Measurements from ENCODE around the gene MYO16. TPM values are rescaled to one million over a fixed set of nuclear protein-coding genes. Genes with fewer than 3 reads are reported as not detected.

Gene MYO16
- total and polyA plus RNA-seq, 3 experiments from 2014 or later = 0.15 to 0.38 TPM; not detected in 1

- Mint-ChIP-seq H3K9me3 (peaks cover 0 to 6% (median 0%) of the 10 kb centered on the region in 5 donors), H3K27me3 (peaks cover 0 to 2% of the 10 kb centered on the region in 2 donors), H3K36me3 (no peaks in the 10 kb centered on the region), H3K4me1 (no peaks in the 10 kb centered on the region), H3K4me3 (no peak overlapping the region), H3K27ac (no peak overlapping the region)
- no peak for DNase-seq
- H3K4me1 ChIP-seq (ENCODE audit: insufficient read depth, low read length) = no peaks in the 10 kb centered on the region
- POLR2A ChIA-PET = no interaction called here
- CTCF ChIA-PET = no interaction called here
- no peaks in the 10 kb centered on the region for H3K36me3 ChIP-seq (ENCODE audit: insufficient read depth, low read length)
- H3K9me3 ChIP-seq (ENCODE audit: low read length) = no peaks in the 10 kb centered on the region
- H3K27ac ChIP-seq (ENCODE audit: low read depth, low read length) = no peak overlapping the region
- H3K4me3 ChIP-seq (ENCODE audit: low read length) = no peak overlapping the region
- H3K27me3 ChIP-seq (ENCODE audit: insufficient read depth, low read length, poor library complexity, severe bottlenecking) = no peaks in the 10 kb centered on the region
These were observed 536.0 kb downstream of the MYO16 start for GRCh38 chr13:109165417-109165904.

DNA sequence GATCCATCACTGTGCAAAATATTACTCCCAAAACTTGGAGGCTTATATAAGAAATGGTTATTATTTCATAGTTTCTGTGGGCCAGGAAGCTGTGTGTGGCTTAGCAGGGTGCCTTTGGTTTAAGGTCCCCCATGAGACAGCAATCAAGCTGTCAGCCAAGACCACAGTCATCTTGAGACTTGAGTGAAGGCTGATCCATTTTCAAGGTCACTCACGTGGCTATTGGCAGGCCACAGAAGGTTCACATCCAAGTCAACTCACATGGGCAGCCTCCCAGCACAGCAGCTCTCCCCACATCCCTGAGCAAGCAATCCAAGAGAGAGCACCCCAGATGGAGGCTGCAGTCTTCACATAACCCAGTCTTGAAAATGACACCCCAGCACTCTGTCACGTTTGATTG is 537.4 kb downstream of the MYO16 start:
- H3K36me3 ChIP-seq (ENCODE audit: insufficient read depth, low read length) = no peaks in the 10 kb centered on the region
- Mint-ChIP-seq H3K4me1 (no peaks in the 10 kb centered on the region), H3K4me3 (no peak overlapping the region), H3K9me3 (peaks cover 0 to 3% (median 0%) of the 10 kb centered on the region in 5 donors), H3K36me3 (no peaks in the 10 kb centered on the region), H3K27ac (no peak overlapping the region), H3K27me3 (peaks cover 0 to 2% of the 10 kb centered on the region in 2 donors)
- no peaks in the 10 kb centered on the region for H3K4me1 ChIP-seq (ENCODE audit: insufficient read depth, low read length)
- H3K9me3 ChIP-seq (ENCODE audit: low read length) = no peaks in the 10 kb centered on the region
- H3K27me3 ChIP-seq (ENCODE audit: insufficient read depth, low read length, poor library complexity, severe bottlenecking) = no peaks in the 10 kb centered on the region
- no peak overlapping the region for H3K4me3 ChIP-seq (ENCODE audit: low read length)
- no peak overlapping the region for H3K27ac ChIP-seq (ENCODE audit: low read depth, low read length)
- CTCF ChIA-PET = no interaction called here
- POLR2A ChIA-PET = no interaction called here
- no peak for DNase-seq

GRCh38 chr13:109172136-109172535 is 542.7 kb downstream of the MYO16 start:
- no peak overlapping the region for H3K27ac Mint-ChIP-seq
- Histone ChIP-seq H3K4me1 (ENCODE audit: insufficient read depth, low read length) (no peaks in the 10 kb centered on the region), H3K27me3 (ENCODE audit: insufficient read depth, low read length, poor library complexity, severe bottlenecking) (no peaks in the 10 kb centered on the region), H3K9me3 (ENCODE audit: low read length) (no peaks in the 10 kb centered on the region), H3K27ac (ENCODE audit: low read depth, low read length) (no peak overlapping the region), H3K4me3 (ENCODE audit: low read length) (no peak overlapping the region), H3K36me3 (ENCODE audit: insufficient read depth, low read length) (no peaks in the 10 kb centered on the region)
- no peak overlapping the region for H3K4me3 Mint-ChIP-seq
- peaks cover 0 to 1% (median 0%) of the 10 kb centered on the region in 5 donors for H3K9me3 Mint-ChIP-seq
- ChIA-PET POLR2A (no interaction called here), CTCF (no interaction called here)
- H3K27me3 Mint-ChIP-seq = no peaks in the 10 kb centered on the region
- H3K4me1 Mint-ChIP-seq = no peaks in the 10 kb centered on the region
- no peak for DNase-seq
- no peaks in the 10 kb centered on the region for H3K36me3 Mint-ChIP-seq

GRCh38 chr13:109175666-109176065 is 546.3 kb downstream of the MYO16 start:
- H3K27me3 ChIP-seq (ENCODE audit: insufficient read depth, low read length, poor library complexity, severe bottlenecking) = no peaks in the 10 kb centered on the region
- no peaks in the 10 kb centered on the region for H3K36me3 Mint-ChIP-seq
- ChIA-PET CTCF (no interaction called here), POLR2A (no interaction called here)
- H3K4me3 ChIP-seq (ENCODE audit: low read length) = no peak overlapping the region
- no peaks in the 10 kb centered on the region for H3K27me3 Mint-ChIP-seq
- H3K9me3 ChIP-seq (ENCODE audit: low read length) = no peaks in the 10 kb centered on the region
- no peaks in the 10 kb centered on the region for H3K4me1 ChIP-seq (ENCODE audit: insufficient read depth, low read length)
- no peaks in the 10 kb centered on the region for H3K4me1 Mint-ChIP-seq
- H3K27ac ChIP-seq (ENCODE audit: low read depth, low read length) = no peak overlapping the region
- DNase-seq = no peak
- H3K36me3 ChIP-seq (ENCODE audit: insufficient read depth, low read length) = no peaks in the 10 kb centered on the region
- no peak overlapping the region for H3K27ac Mint-ChIP-seq
- no peak overlapping the region for H3K4me3 Mint-ChIP-seq
- H3K9me3 Mint-ChIP-seq = peaks cover 0 to 3% (median 0%) of the 10 kb centered on the region in 5 donors

GRCh38 chr13:109180905-109181425 is 551.6 kb downstream of the MYO16 start:
- ChIA-PET POLR2A (no interaction called here), CTCF (no interaction called here)
- no peak for DNase-seq
- no peaks in the 10 kb centered on the region for H3K9me3 ChIP-seq (ENCODE audit: low read length)
- H3K4me1 Mint-ChIP-seq = no peaks in the 10 kb centered on the region
- no peak overlapping the region for H3K27ac ChIP-seq (ENCODE audit: low read depth, low read length)
- no peaks in the 10 kb centered on the region for H3K36me3 ChIP-seq (ENCODE audit: insufficient read depth, low read length)
- no peak overlapping the region for H3K4me3 Mint-ChIP-seq
- H3K9me3 Mint-ChIP-seq = peaks cover 0 to 3% (median 3%) of the 10 kb centered on the region in 5 donors
- no peaks in the 10 kb centered on the region for H3K27me3 ChIP-seq (ENCODE audit: insufficient read depth, low read length, poor library complexity, severe bottlenecking)
- H3K4me1 ChIP-seq (ENCODE audit: insufficient read depth, low read length) = no peaks in the 10 kb centered on the region
- no peak overlapping the region for H3K4me3 ChIP-seq (ENCODE audit: low read length)
- H3K27me3 Mint-ChIP-seq = no peaks in the 10 kb centered on the region
- no peak overlapping the region for H3K27ac Mint-ChIP-seq
- no peaks in the 10 kb centered on the region for H3K36me3 Mint-ChIP-seq

DNA sequence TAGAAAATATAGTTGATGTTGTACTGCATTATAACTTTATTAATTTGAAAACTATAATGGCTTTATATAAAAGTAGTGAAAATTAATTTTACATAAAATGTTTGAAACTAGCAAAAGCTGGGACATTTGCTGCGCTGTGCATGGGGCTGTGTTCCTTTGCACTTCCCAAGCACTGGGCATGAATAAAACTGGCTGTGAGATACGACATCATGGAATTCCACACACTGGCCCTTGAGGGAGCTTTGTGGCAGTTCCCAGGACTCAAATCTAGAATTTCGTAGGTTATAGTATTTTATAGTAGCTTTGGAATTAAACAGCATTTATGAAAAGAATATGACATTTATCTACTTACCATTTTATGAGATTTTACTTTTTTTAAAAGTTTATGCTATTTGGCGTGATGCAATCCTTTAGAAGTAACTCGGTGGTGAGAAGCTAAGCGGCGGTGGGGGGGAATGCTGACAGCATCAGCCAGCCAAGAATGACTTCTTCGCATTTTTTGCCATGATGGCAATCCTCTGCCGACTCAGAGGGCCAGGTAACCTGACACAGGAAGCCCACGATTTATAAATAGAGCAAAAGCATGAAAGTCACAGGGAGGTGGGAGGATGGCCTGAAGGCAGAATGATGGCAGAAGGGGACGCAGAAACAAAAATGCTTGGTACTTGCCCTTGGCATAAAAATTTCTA is 553.5 kb downstream of the MYO16 start:
- POLR2A ChIA-PET = no interaction called here
- Mint-ChIP-seq H3K27ac (no peak overlapping the region), H3K9me3 (peaks cover 0 to 3% (median 0%) of the 10 kb centered on the region in 5 donors), H3K4me3 (no peak overlapping the region), H3K27me3 (no peaks in the 10 kb centered on the region), H3K36me3 (no peaks in the 10 kb centered on the region), H3K4me1 (no peaks in the 10 kb centered on the region)
- no peaks in the 10 kb centered on the region for H3K36me3 ChIP-seq (ENCODE audit: insufficient read depth, low read length)
- no peaks in the 10 kb centered on the region for H3K27me3 ChIP-seq (ENCODE audit: insufficient read depth, low read length, poor library complexity, severe bottlenecking)
- no peak overlapping the region for H3K27ac ChIP-seq (ENCODE audit: low read depth, low read length)
- no peak overlapping the region for H3K4me3 ChIP-seq (ENCODE audit: low read length)
- CTCF ChIA-PET = no interaction called here
- no peaks in the 10 kb centered on the region for H3K9me3 ChIP-seq (ENCODE audit: low read length)
- no peaks in the 10 kb centered on the region for H3K4me1 ChIP-seq (ENCODE audit: insufficient read depth, low read length)
- DNase-seq = no peak

GRCh38 chr13:109191413-109191812 is 562.0 kb downstream of the MYO16 start:
- Histone ChIP-seq H3K36me3 (ENCODE audit: insufficient read depth, low read length) (no peaks in the 10 kb centered on the region), H3K9me3 (ENCODE audit: low read length) (no peaks in the 10 kb centered on the region), H3K4me3 (ENCODE audit: low read length) (no peak overlapping the region), H3K27ac (ENCODE audit: low read depth, low read length) (no peak overlapping the region), H3K27me3 (ENCODE audit: insufficient read depth, low read length, poor library complexity, severe bottlenecking) (no peaks in the 10 kb centered on the region), H3K4me1 (ENCODE audit: insufficient read depth, low read length) (no peaks in the 10 kb centered on the region)
- H3K36me3 Mint-ChIP-seq = peaks cover 0 to 2% (median 0%) of the 10 kb centered on the region in 3 donors
- H3K27ac Mint-ChIP-seq = no peak overlapping the region
- H3K4me3 Mint-ChIP-seq = no peak overlapping the region
- H3K27me3 Mint-ChIP-seq = no peaks in the 10 kb centered on the region
- ChIA-PET CTCF (no interaction called here), POLR2A (no interaction called here)
- peaks cover 0 to 3% (median 0%) of the 10 kb centered on the region in 5 donors for H3K9me3 Mint-ChIP-seq
- no peaks in the 10 kb centered on the region for H3K4me1 Mint-ChIP-seq
- no peak for DNase-seq

GRCh38 chr13:109192306-109192705 is 562.9 kb downstream of the MYO16 start:
- DNase-seq = no peak
- Histone ChIP-seq H3K27ac (ENCODE audit: low read depth, low read length) (no peak overlapping the region), H3K4me1 (ENCODE audit: insufficient read depth, low read length) (no peaks in the 10 kb centered on the region), H3K36me3 (ENCODE audit: insufficient read depth, low read length) (no peaks in the 10 kb centered on the region), H3K27me3 (ENCODE audit: insufficient read depth, low read length, poor library complexity, severe bottlenecking) (no peaks in the 10 kb centered on the region), H3K9me3 (ENCODE audit: low read length) (no peaks in the 10 kb centered on the region), H3K4me3 (ENCODE audit: low read length) (no peak overlapping the region)
- Mint-ChIP-seq H3K4me1 (no peaks in the 10 kb centered on the region), H3K9me3 (peaks cover 0 to 3% (median 0%) of the 10 kb centered on the region in 5 donors), H3K4me3 (no peak overlapping the region), H3K27ac (no peak overlapping the region), H3K27me3 (no peaks in the 10 kb centered on the region), H3K36me3 (peaks cover 0 to 2% (median 0%) of the 10 kb centered on the region in 3 donors)
- ChIA-PET POLR2A (no interaction called here), CTCF (no interaction called here)

Data from CD8-positive, alpha-beta memory T cell (primary cell).